Effector CD4-positive, alpha-beta T cell (primary cell): ENCODE data around the gene CACNA1F.

ENCODE experiments used
- DNase-seq: peaks from one replicate; pipeline ENCODE4 v3.0.0-alpha.2; 2020

CACNA1F gene

GRCh38 chrX:49257074-49257790 lies 24.1 kb upstream of the CACNA1F start:
- DNase-seq: no peak

GRCh38 chrX:49256268-49256995 lies 23.3 kb upstream of the CACNA1F start:
- DNase-seq: no peak

DNA sequence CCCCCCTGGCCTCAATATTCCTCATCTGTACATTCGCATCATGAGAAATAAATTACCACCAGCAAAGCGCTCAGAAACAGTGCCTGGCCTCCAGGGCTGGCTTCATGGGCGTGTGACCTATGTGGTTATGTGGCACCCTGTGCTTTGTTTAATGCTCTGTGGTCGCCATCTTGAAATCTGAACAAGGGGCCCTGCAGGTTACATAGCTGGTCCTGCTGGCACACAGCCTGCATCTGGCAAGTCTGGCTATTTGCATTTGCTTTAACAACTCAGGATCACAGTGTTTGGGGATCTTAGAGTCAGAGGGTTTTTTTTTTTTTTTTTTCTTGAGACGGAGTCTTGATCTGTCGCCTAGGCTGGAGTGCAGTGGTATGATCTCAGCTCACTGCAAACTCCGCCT lies 21.5 kb upstream of the CACNA1F start:
- DNase-seq: no peak

DNA sequence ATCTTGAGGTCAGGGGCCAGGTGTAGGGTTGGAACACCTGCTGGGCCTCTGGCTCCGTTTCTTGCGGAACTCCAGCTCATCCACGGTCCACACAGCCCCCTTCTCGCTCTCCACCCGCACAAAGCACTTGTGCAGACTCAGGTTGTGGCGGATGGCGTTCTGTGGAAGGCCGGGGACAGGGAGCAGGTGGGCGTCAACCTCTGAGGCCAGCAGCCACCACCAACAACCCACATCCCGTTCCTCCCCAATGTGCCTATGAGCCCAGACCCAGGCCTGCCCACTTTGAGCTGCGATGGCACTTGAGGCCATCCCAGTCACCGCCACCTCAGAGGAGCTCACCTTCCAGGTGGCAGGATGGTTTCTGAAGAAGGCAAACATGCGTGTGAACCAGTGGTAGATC lies 18.2 kb upstream of the CACNA1F start:
- DNase-seq: no peak

DNA sequence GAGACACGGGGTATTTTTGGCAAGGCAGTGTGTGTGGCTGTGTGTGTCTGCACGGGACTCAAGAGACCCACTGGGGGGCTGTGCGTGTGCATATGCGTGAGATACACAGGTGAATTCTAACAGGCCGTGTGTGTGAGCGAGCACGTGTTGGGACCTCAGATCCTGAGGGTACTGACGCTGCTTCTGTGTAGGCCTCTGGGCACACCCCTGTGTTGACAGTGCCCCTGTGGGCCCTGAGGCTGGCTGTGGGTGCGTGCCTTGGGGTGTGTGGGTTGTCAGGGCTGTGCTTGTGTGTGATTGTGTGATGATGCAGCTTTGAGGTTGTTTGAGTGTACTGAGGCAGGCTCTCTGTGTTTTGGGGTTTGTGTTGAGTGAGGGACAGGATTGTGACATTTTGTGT lies 17.4 kb upstream of the CACNA1F start:
- DNase-seq: no peak

DNA sequence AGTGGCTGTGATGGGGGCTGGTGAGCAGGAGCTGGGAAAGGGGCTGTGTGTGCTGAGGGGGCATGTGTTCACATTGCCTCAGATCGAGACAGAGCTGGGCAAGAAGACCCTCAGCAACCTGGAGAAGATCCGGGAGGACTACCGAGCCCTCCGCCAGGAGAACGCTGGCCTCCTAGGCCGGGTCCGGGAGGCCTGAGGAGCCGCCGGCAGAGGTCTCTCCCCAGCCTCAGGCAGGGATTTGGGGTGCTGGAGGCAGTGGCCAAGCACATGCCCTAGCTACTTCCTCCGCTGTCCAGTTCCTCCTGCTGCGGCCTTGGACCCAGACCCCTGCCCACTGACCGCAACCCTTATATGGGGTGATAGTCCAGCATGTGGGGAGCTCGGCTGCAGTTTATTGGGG lies 16.9 kb upstream of the CACNA1F start:
- no peak for DNase-seq

GRCh38 chrX:49249616-49250015 lies 16.5 kb upstream of the CACNA1F start:
- no peak for DNase-seq

- no peak for DNase-seq
Observed at GRCh38 chrX:49249071-49249470, 15.9 kb upstream of the CACNA1F start.

DNA sequence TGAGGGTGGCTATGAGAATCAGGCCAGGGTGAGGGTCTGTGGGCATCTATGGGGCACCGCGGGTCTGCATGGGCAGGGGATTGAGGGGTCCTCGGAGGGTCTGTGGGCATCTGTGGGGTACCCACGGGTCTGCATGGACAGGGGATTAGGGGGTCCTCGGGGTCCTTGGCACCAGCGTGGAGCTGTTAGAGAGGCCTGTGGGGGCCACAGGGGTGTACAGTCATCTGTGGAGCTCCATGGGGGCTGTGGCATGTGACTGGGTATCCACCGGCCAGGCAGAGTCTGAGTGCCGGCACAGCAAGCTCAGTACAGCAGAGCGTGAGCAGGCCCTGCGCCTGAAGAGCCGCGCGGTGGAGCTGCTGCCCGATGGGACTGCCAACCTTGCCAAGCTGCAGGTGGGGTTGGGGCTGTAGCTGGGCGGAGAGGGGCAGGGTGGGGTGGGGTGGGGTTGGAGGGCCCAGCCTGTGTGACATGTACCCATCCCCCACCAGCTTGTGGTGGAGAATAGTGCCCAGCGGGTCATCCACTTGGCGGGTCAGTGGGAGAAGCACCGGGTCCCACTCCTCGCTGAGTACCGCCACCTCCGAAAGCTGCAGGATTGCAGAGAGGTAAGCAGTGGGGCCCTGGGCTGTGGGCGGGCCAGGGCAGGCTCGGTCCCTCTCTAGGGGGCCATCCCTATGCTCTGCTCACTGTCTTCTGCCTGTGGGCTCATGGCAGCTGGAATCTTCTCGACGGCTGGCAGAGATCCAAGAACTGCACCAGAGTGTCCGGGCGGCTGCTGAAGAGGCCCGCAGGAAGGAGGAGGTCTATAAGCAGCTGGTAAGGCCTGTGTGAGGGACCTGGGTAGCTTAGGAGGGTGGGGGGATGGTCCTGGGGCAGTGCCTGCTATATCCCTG lies 15.0 kb upstream of the CACNA1F start:
- DNase-seq: no peak

- no peak for DNase-seq
Observed at GRCh38 chrX:49247346-49247745, 14.2 kb upstream of the CACNA1F start.

GRCh38 chrX:49246541-49246940 lies 13.4 kb upstream of the CACNA1F start:
- no peak for DNase-seq

- no peak for DNase-seq
Observed at GRCh38 chrX:49244207-49244606, 11.1 kb upstream of the CACNA1F start.

GRCh38 chrX:49243166-49243565 lies 10.0 kb upstream of the CACNA1F start:
- no peak for DNase-seq

GRCh38 chrX:49242545-49243066 lies 9.5 kb upstream of the CACNA1F start:
- DNase-seq: no peak

- no peak for DNase-seq
Observed at GRCh38 chrX:49238735-49239134, 5.6 kb upstream of the CACNA1F start.

- DNase-seq: no peak
Observed at GRCh38 chrX:49237060-49237459, 3.9 kb upstream of the CACNA1F start.

- DNase-seq: no peak
Observed at GRCh38 chrX:49233887-49234555, 881 bp upstream of the CACNA1F start.

GRCh38 chrX:49232525-49232924 lies 615 bp downstream of the CACNA1F start:
- DNase-seq: no peak

DNA sequence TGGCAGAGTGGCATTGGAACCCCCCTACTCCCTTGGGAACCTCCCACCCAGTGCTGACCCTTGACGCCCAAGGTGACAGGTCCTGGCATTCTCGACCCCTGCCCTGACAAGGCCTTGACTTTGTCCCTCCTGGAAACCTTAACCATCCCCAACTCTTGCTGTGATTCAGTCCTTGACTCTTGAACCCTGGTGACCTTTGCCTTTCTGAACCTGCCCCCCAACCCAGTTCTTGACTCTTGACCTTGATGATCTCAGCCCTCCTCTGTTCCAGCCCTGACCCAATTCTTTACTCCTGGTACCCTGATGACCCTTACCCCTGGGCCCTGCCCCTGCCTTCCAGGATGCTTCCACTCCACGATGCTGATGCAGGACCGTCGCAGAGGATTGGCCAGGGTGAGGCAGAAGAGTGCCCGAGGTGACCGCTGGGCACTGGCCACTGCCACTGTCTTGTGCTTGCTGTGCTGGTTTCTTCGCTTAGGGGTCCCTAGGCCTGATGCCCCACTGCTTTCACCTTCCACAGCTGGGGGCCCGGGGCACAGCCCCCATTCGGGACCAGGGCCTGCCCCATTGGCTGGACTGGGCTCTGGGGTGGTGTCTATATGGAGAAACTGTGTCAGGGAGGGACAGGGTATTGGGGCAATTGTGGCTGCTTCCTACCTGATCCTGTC lies 1.7 kb downstream of the CACNA1F start:
- DNase-seq: no peak

DNA sequence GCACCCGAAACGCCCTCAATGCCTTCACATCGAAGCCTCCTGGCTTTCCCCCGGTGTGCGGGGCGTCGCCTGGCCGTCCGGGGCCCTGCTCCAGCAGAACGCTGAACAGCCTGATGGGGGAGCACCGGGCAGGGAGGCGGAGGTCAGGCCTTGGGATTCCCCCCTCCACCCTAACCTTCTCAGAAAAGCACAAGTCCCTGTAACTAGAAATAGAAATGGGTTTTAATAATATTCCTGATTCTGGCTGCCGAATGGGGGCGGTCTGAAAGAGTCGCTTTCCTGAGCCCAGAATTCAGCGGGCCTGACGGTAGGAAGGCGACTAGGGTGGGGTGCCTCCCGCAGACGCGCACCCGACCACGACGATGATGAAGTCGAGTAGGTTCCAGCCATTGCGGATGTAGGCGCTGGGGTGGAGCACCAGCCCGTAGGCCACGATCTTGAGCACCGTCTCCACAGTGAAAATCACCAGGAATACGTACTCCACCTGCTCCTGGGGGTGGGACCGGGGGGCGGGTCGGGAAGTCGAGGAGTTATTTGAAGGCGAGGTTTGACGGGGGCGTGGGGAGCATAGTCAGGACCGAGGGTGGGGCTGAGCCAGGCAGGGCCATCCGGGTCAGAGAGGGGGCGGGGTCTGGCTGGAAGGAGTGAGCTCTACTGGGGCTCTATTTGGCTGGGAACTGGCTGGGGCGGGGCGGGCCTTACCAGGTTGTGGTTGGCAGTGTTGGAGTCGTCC lies 2.5 kb downstream of the CACNA1F start:
- peak; percentile 18 for DNase-seq

DNA sequence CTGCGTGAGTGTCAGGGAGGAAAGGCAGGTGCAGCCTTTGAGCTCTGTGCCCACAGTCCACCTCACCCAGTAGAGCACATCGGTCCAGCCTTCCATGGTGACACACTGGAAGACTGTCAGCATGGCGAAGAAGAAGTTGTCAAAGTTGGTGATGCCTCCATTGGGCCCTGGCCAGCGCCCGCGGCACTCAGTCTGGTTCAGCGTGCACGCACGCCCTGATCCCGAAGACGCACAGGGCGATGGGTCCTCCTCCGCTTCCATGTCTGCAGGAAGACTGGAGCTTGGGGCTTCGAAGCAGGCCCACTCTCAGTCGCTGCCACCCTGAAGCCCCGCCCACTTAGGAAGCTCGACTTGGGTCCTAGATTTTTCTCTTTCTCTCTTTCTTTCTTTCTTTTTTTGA lies 5.0 kb downstream of the CACNA1F start:
- DNase-seq: no peak
